NCI-H446 (cell line): ENCODE data around the gene EEF1A2.

ENCODE experiments used
- DNase-seq, 2 experiments: peaks; one replicate each; lab custom pipeline; 2025; lab: John Stamatoyannopoulos, UW

The EEF1A2 gene

GRCh38 chr20:63449796-63450730 is 48.8 kb downstream of the EEF1A2 start:
- no peak for DNase-seq

GRCh38 chr20:63449025-63449424 is 49.9 kb downstream of the EEF1A2 start:
- DNase-seq, result no peak

GRCh38 chr20:63448031-63448430 is 50.9 kb downstream of the EEF1A2 start:
- peak in 1 of 2 experiments; percentile 51 for DNase-seq

GRCh38 chr20:63447320-63447719 is 51.6 kb downstream of the EEF1A2 start:
- no peak for DNase-seq

GRCh38 chr20:63446216-63447024 is 52.5 kb downstream of the EEF1A2 start:
- no peak for DNase-seq

- DNase-seq, result no peak
Observed at GRCh38 chr20:63445075-63445734, 53.7 kb downstream of the EEF1A2 start.

GRCh38 chr20:63444548-63444947 is 54.3 kb downstream of the EEF1A2 start:
- no peak for DNase-seq

GRCh38 chr20:63443606-63444395 is 55.1 kb downstream of the EEF1A2 start:
- DNase-seq, result no peak

GRCh38 chr20:63442100-63442493 is 56.8 kb downstream of the EEF1A2 start:
- DNase-seq, result peak; percentile 34 to 67

- no peak for DNase-seq
Observed at GRCh38 chr20:63441136-63442099, 57.5 kb downstream of the EEF1A2 start.

GRCh38 chr20:63440366-63440955 is 58.4 kb downstream of the EEF1A2 start:
- no peak for DNase-seq

GRCh38 chr20:63439866-63440265 is 59.0 kb downstream of the EEF1A2 start:
- no peak for DNase-seq

GRCh38 chr20:63438121-63438520 is 60.8 kb downstream of the EEF1A2 start:
- no peak for DNase-seq
